Caco-2 (cell line): ENCODE data around the gene CDC42EP3. TPM values are rescaled to one million over a fixed set of nuclear protein-coding genes. Genes with fewer than 3 reads are reported as not detected.

Experiments used
- BruUV-seq: library from RNA; stranded (reverse); fragments of 400-500 nt; replicated peaks from 2 replicates; lab custom pipeline; 2021; lab: Mats Ljungman, UMichigan
- CTCF ChIA-PET: fragments of 300-600 bp; sonication (Branson Sonifier 250); formaldehyde crosslinking; loops from one replicate; lab custom pipeline; 2022; ENCODE audit warnings: antibody characterized with exemption; lab: Charles Lee
- POLR2A ChIA-PET: fragments of 300-600 bp; sonication (Branson Sonifier 250); formaldehyde crosslinking; loops from one replicate; lab custom pipeline; 2022; ENCODE audit warnings: antibody characterized with exemption; lab: Charles Lee
- DNase-seq, 2 experiments: peaks; one replicate each; pipeline versions ENCODE4 v3.0.0 to v3.0.0-alpha.2; 2020 to 2022
- H3K27me3 ChIP-seq: replicated peaks from 2 replicates; pipeline ENCODE4 v1.6.0; 2011; ENCODE audit warnings: low read length; ENCODE audit not compliant: control insufficient read depth, insufficient read depth
- H3K36me3 ChIP-seq: 2 replicates; pipeline ENCODE4 v1.5.1; 2011; ENCODE audit warnings: low read length; ENCODE audit not compliant: control insufficient read depth, insufficient read depth
- H3K4me1 ChIP-seq: fragments of 250-450 bp; sonication (Bioruptor Pico); 2 replicates; pipeline ENCODE4 v1.5.1; 2020; ENCODE audit warnings: mild to moderate bottlenecking
- H3K4me3 ChIP-seq: 2 replicates; pipeline ENCODE4 v1.5.1; 2011; ENCODE audit warnings: low read depth, mild to moderate bottlenecking, control low read depth, low read length
- H3K9me3 ChIP-seq: fragments of 250-450 bp; sonication (Bioruptor Pico); 2 replicates; pipeline ENCODE4 v1.5.1; 2020; ENCODE audit warnings: mild to moderate bottlenecking, moderate library complexity
- H3K27ac Mint-ChIP-seq: one replicate; pipeline ENCODE4 v1.8.0; 2022; ENCODE audit warnings: mixed read lengths; ENCODE audit not compliant: unreplicated experiment
- H3K27me3 Mint-ChIP-seq: one replicate; pipeline ENCODE4 v1.8.0; 2022; ENCODE audit warnings: mixed read lengths; ENCODE audit not compliant: insufficient read depth, unreplicated experiment
- H3K36me3 Mint-ChIP-seq: one replicate; pipeline ENCODE4 v1.8.0; 2022; ENCODE audit warnings: mild to moderate bottlenecking, mixed read lengths; ENCODE audit not compliant: insufficient read depth, unreplicated experiment
- H3K4me1 Mint-ChIP-seq: one replicate; pipeline ENCODE4 v1.8.0; 2022; ENCODE audit warnings: low read depth, mixed read lengths; ENCODE audit not compliant: unreplicated experiment
- H3K4me3 Mint-ChIP-seq: one replicate; pipeline ENCODE4 v1.8.0; 2022; ENCODE audit warnings: mild to moderate bottlenecking, moderate library complexity, mixed read lengths; ENCODE audit not compliant: unreplicated experiment
- H3K9me3 Mint-ChIP-seq: one replicate; pipeline ENCODE4 v1.8.0; 2022; ENCODE audit warnings: mixed read lengths; ENCODE audit not compliant: unreplicated experiment
- CTCF ChIP-seq, 2 experiments: fragments of 200-600 bp in 1 of 2; IDR thresholded peaks; 1 replicate in 1 of 2; 2 replicates in 1 of 2; pipeline versions ENCODE4 v1.5.1 to v1.8.0; 2011 to 2022; ENCODE audit warnings: antibody characterized with exemption in 1 of 2, control low read depth in 1 of 2, inconsistent platforms in 1 of 2, low read depth in 1 of 2, low read length in 1 of 2, mild to moderate bottlenecking in 1 of 2, moderate library complexity in 1 of 2; ENCODE audit not compliant: insufficient read depth in 1 of 2, severe bottlenecking in 1 of 2, unreplicated experiment in 1 of 2
- intact Hi-C: fragments of 100-400 bp; cut with micrococcal nuclease; formaldehyde crosslinking; loops from one replicate; pipeline ENCODE4 v1.10.0; 2022; ENCODE audit not compliant: unreplicated experiment
- total RNA-seq: library from RNA; stranded (reverse); gene quantifications from 2 replicates; pipeline ENCODE4 v1.2.3, GENCODE V29; 2022

The CDC42EP3 gene
- total RNA-seq, 1 experiment from 2014 or later: 95.8 TPM

GRCh38 chr2:37720533-37721200, 49.2 kb upstream of the CDC42EP3 start:
- no peak for DNase-seq
- intact Hi-C loops: no loop called here
- Mint-ChIP-seq H3K4me1 (no peaks in the 10 kb centered on the region), H3K9me3 (peaks cover 28% of the 10 kb centered on the region), H3K27ac (no peak overlapping the region), H3K4me3 (no peak overlapping the region), H3K27me3 (no peaks in the 10 kb centered on the region), H3K36me3 (no peaks in the 10 kb centered on the region)
- H3K4me3 ChIP-seq: no peak overlapping the region
- H3K9me3 ChIP-seq: peaks cover 10% of the 10 kb centered on the region
- H3K4me1 ChIP-seq: no peaks in the 10 kb centered on the region
- H3K36me3 ChIP-seq: no peaks in the 10 kb centered on the region
- TF ChIP-seq CTCF (IDR thresholded peaks at IDR 0.05; ENCODE audit: insufficient read depth in 1 of 2, low read depth in 1 of 2, low read length in 1 of 2, severe bottlenecking in 1 of 2, unreplicated experiment in 1 of 2): no peak
- no TSS peak for BruUV-seq
- H3K27me3 ChIP-seq: no peaks in the 10 kb centered on the region
- CTCF ChIA-PET: no interaction called here
- POLR2A ChIA-PET: no interaction called here

GRCh38 chr2:37718515-37719161, 47.2 kb upstream of the CDC42EP3 start:
- CTCF ChIA-PET: interaction anchor here (0.6 kb wide), 1 partner anchor 99 kb away, joined by 3 read pairs; no protein-coding TSS in a partner anchor
- no peaks in the 10 kb centered on the region for H3K36me3 Mint-ChIP-seq
- DNase-seq: no peak

GRCh38 chr2:37713258-37713700, 41.8 kb upstream of the CDC42EP3 start:
- Histone ChIP-seq H3K4me1 (peaks cover 20% of the 10 kb centered on the region), H3K9me3 (peaks cover 3% of the 10 kb centered on the region; the same call in 1 of the 2 replicates), H3K36me3 (no peaks in the 10 kb centered on the region), H3K4me3 (no peak overlapping the region), H3K27me3 (no peaks in the 10 kb centered on the region)
- intact Hi-C loops: no loop called here
- Mint-ChIP-seq H3K9me3 (peaks cover 47% of the 10 kb centered on the region), H3K27me3 (no peaks in the 10 kb centered on the region), H3K27ac (no peak overlapping the region), H3K36me3 (no peaks in the 10 kb centered on the region), H3K4me1 (peaks cover 20% of the 10 kb centered on the region), H3K4me3 (no peak overlapping the region)
- POLR2A ChIA-PET: no interaction called here
- no TSS peak for BruUV-seq
- TF ChIP-seq CTCF (IDR thresholded peaks at IDR 0.05; ENCODE audit: insufficient read depth in 1 of 2, low read depth in 1 of 2, low read length in 1 of 2, severe bottlenecking in 1 of 2, unreplicated experiment in 1 of 2): no peak
- no peak for DNase-seq
- CTCF ChIA-PET: no interaction called here

More at GRCh38 chr2:37718515-37719161, 47.2 kb upstream of the CDC42EP3 start:
- no TSS peak for BruUV-seq
- no peak overlapping the region for H3K4me3 Mint-ChIP-seq
- Histone ChIP-seq H3K4me3 (no peak overlapping the region), H3K9me3 (peaks cover 7% of the 10 kb centered on the region), H3K36me3 (no peaks in the 10 kb centered on the region), H3K4me1 (no peaks in the 10 kb centered on the region), H3K27me3 (no peaks in the 10 kb centered on the region)
- intact Hi-C loops: no loop called here
- POLR2A ChIA-PET: no interaction called here
- peaks cover 45% of the 10 kb centered on the region for H3K9me3 Mint-ChIP-seq
- no peaks in the 10 kb centered on the region for H3K27me3 Mint-ChIP-seq
- TF ChIP-seq CTCF (IDR thresholded peaks at IDR 0.05; ENCODE audit: insufficient read depth in 1 of 2, low read depth in 1 of 2, low read length in 1 of 2, severe bottlenecking in 1 of 2, unreplicated experiment in 1 of 2): no peak
- no peaks in the 10 kb centered on the region for H3K4me1 Mint-ChIP-seq
- no peak overlapping the region for H3K27ac Mint-ChIP-seq
